Hepatocyte (in vitro differentiated cells): Measurements from ENCODE around the gene NSL1. TPM values are rescaled to one million over a fixed set of nuclear protein-coding genes. Genes with fewer than 3 reads are reported as not detected.
A peak's percentile ranks its signal among the peaks of the same experiment; 100 is the strongest.

Experiments
- DNase-seq: peaks from one replicate; pipeline ENCODE4 v3.0.0-alpha.2; 2016; ENCODE audit warnings: low spot score
- H2AFZ ChIP-seq: fragments of 200-600 bp; sonication (generic); 2 replicates; pipeline ENCODE4 v1.6.0; 2016; ENCODE audit warnings: antibody characterized with exemption, mild to moderate bottlenecking
- H3K27ac ChIP-seq: fragments of 200-600 bp; sonication (generic); 2 replicates; pipeline ENCODE4 v1.5.1; 2016; ENCODE audit warnings: mild to moderate bottlenecking
- H3K27me3 ChIP-seq: fragments of 200-600 bp; sonication (generic); 2 replicates; pipeline ENCODE4 v1.6.1; 2016
- H3K36me3 ChIP-seq: fragments of 200-600 bp; sonication (generic); replicated peaks from 2 replicates; pipeline ENCODE4 v1.5.1; 2016; ENCODE audit warnings: low read depth; ENCODE audit not compliant: insufficient read depth
- H3K4me1 ChIP-seq: fragments of 200-600 bp; sonication (generic); 2 replicates; pipeline ENCODE4 v1.5.1; 2016; ENCODE audit warnings: mild to moderate bottlenecking, moderate library complexity; ENCODE audit not compliant: insufficient read depth
- H3K4me2 ChIP-seq: fragments of 200-600 bp; sonication (generic); 2 replicates; pipeline ENCODE4 v1.6.0; 2016
- H3K4me3 ChIP-seq: fragments of 200-600 bp; sonication (generic); 2 replicates; pipeline ENCODE4 v1.5.1; 2016; ENCODE audit warnings: mild to moderate bottlenecking
- H3K79me2 ChIP-seq: fragments of 200-600 bp; sonication (generic); 2 replicates; pipeline ENCODE4 v1.6.0; 2017; ENCODE audit warnings: mild to moderate bottlenecking
- H3K9me2 ChIP-seq: fragments of 200-600 bp; sonication (generic); replicated peaks from 2 replicates; pipeline ENCODE4 v1.6.0; 2017; ENCODE audit warnings: mild to moderate bottlenecking; ENCODE audit not compliant: insufficient read depth
- H3K9me3 ChIP-seq: fragments of 200-600 bp; sonication (generic); 2 replicates; pipeline ENCODE4 v1.5.1; 2016; ENCODE audit warnings: low read depth, mild to moderate bottlenecking
- H4K20me1 ChIP-seq: fragments of 200-600 bp; sonication (generic); 2 replicates; pipeline ENCODE4 v1.6.0; 2016; ENCODE audit warnings: mild to moderate bottlenecking; ENCODE audit not compliant: insufficient read depth, poor library complexity, severe bottlenecking
- EZH2 ChIP-seq: fragments of 200-600 bp; sonication (generic); IDR thresholded peaks from 2 replicates; pipeline ENCODE4 v1.6.1; 2016; ENCODE audit warnings: antibody characterized with exemption, mild to moderate bottlenecking, borderline replicate concordance
- EZH2phosphoT487 ChIP-seq: fragments of 200-600 bp; sonication (generic); IDR thresholded peaks from one replicate; pipeline ENCODE4 v1.6.1; 2018; ENCODE audit warnings: antibody characterized with exemption, mild to moderate bottlenecking, low read depth, moderate library complexity; ENCODE audit not compliant: unreplicated experiment, severe bottlenecking
- WGBS: methylation state at CpG from one replicate; pipeline ENCODE4 v1.1.6; 2016; ENCODE audit warnings: low lambda C conversion rate; ENCODE audit errors: missing lambda C conversion rate; 5-methylcytosine and 5-hydroxymethylcytosine counted together
- polyA plus RNA-seq: library from polyadenylated mRNA; unstranded; fragments of >200 nt; fragmentation: Nextera tagmentation; extraction: Ambion mirVana; gene quantifications from 2 replicates; pipeline ENCODE4 v1.2.1, GENCODE V29; 2016
- total RNA-seq: library from RNA; depleted of rRNA; stranded (reverse); fragments of >200 nt; gene quantifications from 2 replicates; pipeline ENCODE4 v1.2.3, GENCODE V29; 2014
- TF ChIP-seq, protein P1 (sequence below): fragments of 200-600 bp; sonication (generic); IDR thresholded peaks from 2 replicates; pipeline ENCODE4 v1.5.1; 2016; ENCODE audit warnings: antibody characterized with exemption, mild to moderate bottlenecking; ENCODE audit not compliant: poor library complexity

Gene NSL1
- total and polyA plus RNA-seq, 2 experiments from 2014 or later: 27.2 to 39.5 TPM

DNA sequence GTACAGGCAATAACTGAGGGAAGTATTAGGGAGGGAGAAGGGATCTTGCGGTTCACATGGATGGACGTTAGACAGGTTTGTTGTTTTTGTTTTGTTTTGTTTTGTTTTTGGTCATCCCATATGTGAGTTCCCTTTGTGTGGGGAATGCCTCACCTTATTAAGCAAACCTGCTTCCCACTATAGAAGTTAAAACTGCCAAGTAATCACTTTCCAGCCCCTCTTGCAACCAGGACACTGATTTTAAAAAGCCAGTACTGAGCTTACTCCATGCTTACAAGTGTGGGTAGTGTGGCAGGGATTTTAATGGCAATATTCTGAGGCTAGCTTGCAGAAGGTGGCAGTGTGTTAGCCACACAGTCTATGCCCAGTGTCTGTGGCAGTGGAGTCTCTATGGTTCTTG, 29.4 kb upstream of the NSL1 start:
- Histone ChIP-seq H4K20me1 (no peaks in the 10 kb centered on the region), H3K4me3 (no peak overlapping the region), H3K9me2 (no peaks in the 10 kb centered on the region), H3K4me2 (no peak overlapping the region), H3K27ac (no peak overlapping the region), H3K79me2 (no peaks in the 10 kb centered on the region), H3K36me3 (no peaks in the 10 kb centered on the region), H3K9me3 (no peaks in the 10 kb centered on the region), H2AFZ (no peak overlapping the region), H3K27me3 (no peaks in the 10 kb centered on the region), H3K4me1 (peaks cover 30% of the 10 kb centered on the region)
- WGBS: 95% methylated on average over 2 of the region's 2 CpGs
- no peak for DNase-seq
- no peak for TF ChIP-seq EZH2phosphoT487
- TF ChIP-seq EZH2: no peak
- TF ChIP-seq, protein P1, sequence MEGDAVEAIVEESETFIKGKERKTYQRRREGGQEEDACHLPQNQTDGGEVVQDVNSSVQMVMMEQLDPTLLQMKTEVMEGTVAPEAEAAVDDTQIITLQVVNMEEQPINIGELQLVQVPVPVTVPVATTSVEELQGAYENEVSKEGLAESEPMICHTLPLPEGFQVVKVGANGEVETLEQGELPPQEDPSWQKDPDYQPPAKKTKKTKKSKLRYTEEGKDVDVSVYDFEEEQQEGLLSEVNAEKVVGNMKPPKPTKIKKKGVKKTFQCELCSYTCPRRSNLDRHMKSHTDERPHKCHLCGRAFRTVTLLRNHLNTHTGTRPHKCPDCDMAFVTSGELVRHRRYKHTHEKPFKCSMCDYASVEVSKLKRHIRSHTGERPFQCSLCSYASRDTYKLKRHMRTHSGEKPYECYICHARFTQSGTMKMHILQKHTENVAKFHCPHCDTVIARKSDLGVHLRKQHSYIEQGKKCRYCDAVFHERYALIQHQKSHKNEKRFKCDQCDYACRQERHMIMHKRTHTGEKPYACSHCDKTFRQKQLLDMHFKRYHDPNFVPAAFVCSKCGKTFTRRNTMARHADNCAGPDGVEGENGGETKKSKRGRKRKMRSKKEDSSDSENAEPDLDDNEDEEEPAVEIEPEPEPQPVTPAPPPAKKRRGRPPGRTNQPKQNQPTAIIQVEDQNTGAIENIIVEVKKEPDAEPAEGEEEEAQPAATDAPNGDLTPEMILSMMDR: no peak

DNA sequence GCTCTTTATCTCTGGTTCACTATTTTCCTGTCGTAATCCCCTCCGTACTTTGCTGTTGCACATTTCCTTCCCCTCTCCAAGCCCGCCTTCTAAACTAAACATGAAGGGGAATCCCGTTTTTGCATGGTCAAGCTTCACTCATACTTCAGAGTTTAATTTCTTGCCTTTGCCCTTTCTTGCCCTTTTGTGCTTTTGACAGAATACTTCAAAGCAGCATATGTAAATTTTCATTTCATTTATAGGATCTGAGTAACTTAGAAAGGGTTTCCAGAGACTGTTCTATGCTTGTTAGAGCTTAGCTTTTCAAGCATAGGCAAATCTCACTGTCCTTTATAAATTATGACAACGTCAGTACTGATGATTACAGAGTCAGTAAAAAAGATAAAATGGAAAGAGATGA, 28.1 kb upstream of the NSL1 start:
- H2AFZ ChIP-seq: peak overlapping the region; percentile 17
- H3K9me2 ChIP-seq: no peaks in the 10 kb centered on the region
- 28% methylated on average over 5 of the region's 5 CpGs for WGBS
- H3K27ac ChIP-seq: peak overlapping the region; percentile 82
- H3K4me3 ChIP-seq: no peak overlapping the region
- DNase-seq: peak; percentile 48
- H3K4me1 ChIP-seq: peaks cover 18% of the 10 kb centered on the region
- no peak for TF ChIP-seq EZH2
- TF ChIP-seq EZH2phosphoT487: no peak
- TF ChIP-seq, protein P1: no peak
- no peaks in the 10 kb centered on the region for H3K27me3 ChIP-seq
- H3K36me3 ChIP-seq: no peaks in the 10 kb centered on the region
- no peaks in the 10 kb centered on the region for H4K20me1 ChIP-seq
- no peaks in the 10 kb centered on the region for H3K79me2 ChIP-seq
- H3K9me3 ChIP-seq: no peaks in the 10 kb centered on the region
- H3K4me2 ChIP-seq: peak overlapping the region; percentile 50

DNA sequence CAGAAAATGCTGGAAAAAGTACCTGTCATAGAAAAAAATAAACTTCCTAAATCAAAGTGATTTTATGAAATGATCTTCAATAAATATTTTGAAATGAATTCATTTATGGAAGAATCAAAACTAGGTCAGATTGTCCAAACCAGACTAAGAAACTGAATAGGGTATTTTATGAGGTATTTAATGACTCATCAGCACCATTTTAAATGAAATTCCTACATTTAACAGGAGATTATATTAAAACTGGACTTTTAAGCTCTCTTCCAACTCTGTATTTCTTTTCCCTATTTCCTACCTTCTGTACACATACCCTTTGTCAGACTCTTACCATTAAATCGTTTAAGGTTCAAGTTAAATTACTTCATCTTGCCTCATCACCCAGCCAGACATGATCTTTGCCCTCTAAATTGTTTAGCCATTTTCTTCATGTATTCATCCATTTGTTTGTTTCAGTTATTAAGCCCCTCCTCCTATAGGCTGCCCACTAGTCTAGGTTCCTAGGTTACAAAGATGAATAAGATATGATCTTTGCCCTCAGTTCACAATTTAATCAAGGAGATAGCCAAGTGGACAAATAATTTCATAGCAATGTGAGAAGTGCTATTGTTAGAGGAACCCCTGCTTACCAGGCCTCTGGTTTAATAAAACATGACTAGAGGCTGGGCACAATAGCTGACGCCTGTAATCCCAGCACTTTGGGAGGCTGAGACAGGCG, 25.1 kb upstream of the NSL1 start:
- Histone ChIP-seq H3K27me3 (no peaks in the 10 kb centered on the region), H3K4me2 (no peak overlapping the region), H3K27ac (peak overlapping the region; percentile 62), H4K20me1 (no peaks in the 10 kb centered on the region), H2AFZ (no peak overlapping the region), H3K4me3 (no peak overlapping the region), H3K79me2 (no peaks in the 10 kb centered on the region), H3K36me3 (no peaks in the 10 kb centered on the region), H3K9me2 (no peaks in the 10 kb centered on the region), H3K4me1 (peaks cover 17% of the 10 kb centered on the region), H3K9me3 (no peaks in the 10 kb centered on the region)
- TF ChIP-seq, protein P1: no peak
- TF ChIP-seq EZH2phosphoT487: no peak
- WGBS: 64% methylated on average over 3 of the region's 3 CpGs
- DNase-seq: no peak
